HL-60 (cell line): ENCODE measurements around the gene HEY2.

ENCODE experiments used
- DNase-seq, 2 experiments: peaks; one replicate each; pipeline ENCODE4 v3.0.0-alpha.2; 2010 to 2020; ENCODE audit warnings: low read depth in 1 of 2, low spot score in 1 of 2
- H3K27ac ChIP-seq: fragments of 250-450 bp; sonication (Bioruptor Pico); replicated peaks from 2 replicates; pipeline ENCODE4 v1.5.1; 2020; ENCODE audit warnings: mild to moderate bottlenecking, moderate library complexity
- H3K27me3 ChIP-seq: fragments of 250-450 bp; sonication (Bioruptor Pico); 2 replicates; pipeline ENCODE4 v1.5.1; 2021; ENCODE audit warnings: mild to moderate bottlenecking, moderate library complexity; ENCODE audit not compliant: insufficient read depth, poor library complexity, severe bottlenecking
- H3K4me3 ChIP-seq: replicated peaks from 2 replicates; pipeline ENCODE4 v1.5.1; 2011; ENCODE audit warnings: mild to moderate bottlenecking, control low read depth, low read length; ENCODE audit not compliant: insufficient read depth
- CTCF ChIP-seq: IDR thresholded peaks from one replicate; pipeline ENCODE4 v1.5.1; 2011; ENCODE audit warnings: low read length, control low read depth, inconsistent platforms; ENCODE audit not compliant: insufficient read depth
- GABPA ChIP-seq: IDR thresholded peaks from 2 replicates; pipeline ENCODE4 v1.6.1; 2012; ENCODE audit warnings: low read depth
- POLR2AphosphoS5 ChIP-seq: IDR thresholded peaks from 2 replicates; pipeline ENCODE4 v1.6.1; 2012; ENCODE audit warnings: low read depth
- REST ChIP-seq: IDR thresholded peaks from 2 replicates; pipeline ENCODE4 v1.6.1; 2012; ENCODE audit warnings: low read depth; ENCODE audit not compliant: insufficient replicate concordance
- SPI1 ChIP-seq: IDR thresholded peaks from 2 replicates; pipeline ENCODE4 v1.6.1; 2012; ENCODE audit warnings: low read depth, mild to moderate bottlenecking, borderline replicate concordance

Gene HEY2

GRCh38 chr6:125707615-125708243 lies 41.7 kb upstream of the HEY2 start:
- TF ChIP-seq REST (no peak), POLR2AphosphoS5 (no peak), CTCF (no peak), SPI1 (no peak), GABPA (no peak)
- no peak overlapping the region for H3K4me3 ChIP-seq
- no peaks in the 10 kb centered on the region for H3K27me3 ChIP-seq
- no peak for DNase-seq
- H3K27ac ChIP-seq = no peak overlapping the region

GRCh38 chr6:125711013-125711675 lies 38.3 kb upstream of the HEY2 start:
- no peak overlapping the region for H3K27ac ChIP-seq
- H3K4me3 ChIP-seq = no peak overlapping the region
- DNase-seq = no peak
- no peaks in the 10 kb centered on the region for H3K27me3 ChIP-seq
- TF ChIP-seq SPI1 (no peak), GABPA (no peak), REST (no peak), POLR2AphosphoS5 (no peak), CTCF (no peak)

GRCh38 chr6:125714441-125715090 lies 34.9 kb upstream of the HEY2 start:
- TF ChIP-seq SPI1 (no peak), POLR2AphosphoS5 (no peak), REST (no peak), CTCF (no peak), GABPA (no peak)
- Histone ChIP-seq H3K4me3 (no peak overlapping the region), H3K27ac (no peak overlapping the region), H3K27me3 (no peaks in the 10 kb centered on the region)
- DNase-seq = no peak
